MM.1S (cell line): ENCODE measurements around the gene SLC37A1.
A peak's percentile ranks its signal among the peaks of the same experiment; 100 is the strongest.

ENCODE experiments used
- DNase-seq: peaks from one replicate; pipeline ENCODE4 v3.0.0-alpha.2; 2015
- H2AFZ ChIP-seq: fragments of 300-600 bp; sonication (generic); 2 replicates; pipeline ENCODE4 v1.6.0; 2016; ENCODE audit warnings: antibody characterized with exemption, low read length
- H3F3A ChIP-seq: fragments of 300-600 bp; sonication (generic); 2 replicates; pipeline ENCODE4 v1.6.1; 2016; ENCODE audit warnings: mild to moderate bottlenecking, antibody characterized with exemption, low read length, moderate library complexity, mixed read lengths; ENCODE audit not compliant: insufficient read depth
- H3K27ac ChIP-seq: fragments of 300-600 bp; sonication (generic); 2 replicates; pipeline ENCODE4 v1.5.1; 2016; ENCODE audit warnings: mild to moderate bottlenecking, low read length
- H3K27me3 ChIP-seq: fragments of 300-600 bp; sonication (generic); replicated peaks from 2 replicates; pipeline ENCODE4 v1.6.0; 2016; ENCODE audit warnings: low read length; ENCODE audit not compliant: insufficient read depth
- H3K36me3 ChIP-seq: fragments of 300-600 bp; sonication (generic); replicated peaks from 2 replicates; pipeline ENCODE4 v1.6.1; 2016; ENCODE audit warnings: mild to moderate bottlenecking, low read length, mixed read lengths; ENCODE audit not compliant: insufficient read depth
- H3K4me1 ChIP-seq: fragments of 300-600 bp; sonication (generic); 2 replicates; pipeline ENCODE4 v1.6.1; 2016; ENCODE audit warnings: low read length, mixed read lengths
- H3K4me2 ChIP-seq: fragments of 300-600 bp; sonication (generic); 2 replicates; pipeline ENCODE4 v1.6.0; 2016; ENCODE audit warnings: low read depth, low read length
- H3K4me3 ChIP-seq: fragments of 300-600 bp; sonication (generic); 2 replicates; pipeline ENCODE4 v1.5.1; 2016; ENCODE audit warnings: low read length, mixed read lengths
- H3K79me2 ChIP-seq: fragments of 300-600 bp; sonication (generic); 2 replicates; pipeline ENCODE4 v1.6.1; 2016; ENCODE audit warnings: mixed run types, low read length, mixed read lengths
- H3K9ac ChIP-seq: fragments of 300-600 bp; sonication (generic); 2 replicates; pipeline ENCODE4 v1.6.1; 2016; ENCODE audit warnings: low read length, mixed read lengths
- H3K9me2 ChIP-seq: fragments of 300-600 bp; sonication (generic); replicated peaks from 2 replicates; pipeline ENCODE4 v1.6.1; 2016; ENCODE audit warnings: mild to moderate bottlenecking, low read length, mixed read lengths; ENCODE audit not compliant: insufficient read depth
- H3K9me3 ChIP-seq: fragments of 300-600 bp; sonication (generic); replicated peaks from 2 replicates; pipeline ENCODE4 v1.6.1; 2016; ENCODE audit warnings: mild to moderate bottlenecking, low read length, mixed read lengths; ENCODE audit not compliant: insufficient read depth
- H4K20me1 ChIP-seq: fragments of 300-600 bp; sonication (generic); 2 replicates; pipeline ENCODE4 v1.6.1; 2016; ENCODE audit warnings: mild to moderate bottlenecking, low read length, moderate library complexity, mixed read lengths; ENCODE audit not compliant: insufficient read depth
- EZH2 ChIP-seq: fragments of 300-600 bp; sonication (generic); optimal IDR thresholded peaks from 2 replicates; pipeline ENCODE3; 2017; ENCODE audit warnings: low read depth, mild to moderate bottlenecking, antibody characterized with exemption, low read length, mixed read lengths
- EZH2phosphoT487 ChIP-seq: fragments of 300-600 bp; sonication (generic); IDR thresholded peaks from 2 replicates; pipeline ENCODE4 v1.6.1; 2018; ENCODE audit warnings: antibody characterized with exemption, low read length
- TF ChIP-seq, protein P1 (sequence below): fragments of 300-600 bp; sonication (generic); IDR thresholded peaks from 2 replicates; pipeline ENCODE4 v1.5.1; 2016; ENCODE audit warnings: antibody characterized with exemption, low read length, mixed read lengths

SLC37A1 gene

GRCh38 chr21:42513151-42513984 is at the start of gene SLC37A1:
SLC37A1 (plus strand) TSS chr21:42513852; CDS start chr21:42518455, 4,603 bp downstream.
- Histone ChIP-seq H3F3A (no peaks in the 10 kb centered on the region), H3K27me3 (peaks cover 82% of the 10 kb centered on the region), H3K4me1 (no peaks in the 10 kb centered on the region), H3K36me3 (no peaks in the 10 kb centered on the region), H2AFZ (peak within 1 kb of the TSS; percentile 70), H3K9ac (peak within 1 kb of the TSS; percentile 43; the same call in 1 of the 2 replicates), H3K9me2 (no peaks in the 10 kb centered on the region), H3K4me3 (peak within 1 kb of the TSS; percentile 67), H3K9me3 (no peaks in the 10 kb centered on the region), H3K4me2 (peak within 1 kb of the TSS; percentile 95), H3K27ac (no peak within 1 kb of the TSS), H3K79me2 (no peaks in the 10 kb centered on the region), H4K20me1 (no peaks in the 10 kb centered on the region)
- DNase-seq = peak; percentile 32
- TF ChIP-seq EZH2 (no peak), EZH2phosphoT487 (no peak)
- TF ChIP-seq, protein P1, sequence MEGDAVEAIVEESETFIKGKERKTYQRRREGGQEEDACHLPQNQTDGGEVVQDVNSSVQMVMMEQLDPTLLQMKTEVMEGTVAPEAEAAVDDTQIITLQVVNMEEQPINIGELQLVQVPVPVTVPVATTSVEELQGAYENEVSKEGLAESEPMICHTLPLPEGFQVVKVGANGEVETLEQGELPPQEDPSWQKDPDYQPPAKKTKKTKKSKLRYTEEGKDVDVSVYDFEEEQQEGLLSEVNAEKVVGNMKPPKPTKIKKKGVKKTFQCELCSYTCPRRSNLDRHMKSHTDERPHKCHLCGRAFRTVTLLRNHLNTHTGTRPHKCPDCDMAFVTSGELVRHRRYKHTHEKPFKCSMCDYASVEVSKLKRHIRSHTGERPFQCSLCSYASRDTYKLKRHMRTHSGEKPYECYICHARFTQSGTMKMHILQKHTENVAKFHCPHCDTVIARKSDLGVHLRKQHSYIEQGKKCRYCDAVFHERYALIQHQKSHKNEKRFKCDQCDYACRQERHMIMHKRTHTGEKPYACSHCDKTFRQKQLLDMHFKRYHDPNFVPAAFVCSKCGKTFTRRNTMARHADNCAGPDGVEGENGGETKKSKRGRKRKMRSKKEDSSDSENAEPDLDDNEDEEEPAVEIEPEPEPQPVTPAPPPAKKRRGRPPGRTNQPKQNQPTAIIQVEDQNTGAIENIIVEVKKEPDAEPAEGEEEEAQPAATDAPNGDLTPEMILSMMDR = no peak

DNA sequence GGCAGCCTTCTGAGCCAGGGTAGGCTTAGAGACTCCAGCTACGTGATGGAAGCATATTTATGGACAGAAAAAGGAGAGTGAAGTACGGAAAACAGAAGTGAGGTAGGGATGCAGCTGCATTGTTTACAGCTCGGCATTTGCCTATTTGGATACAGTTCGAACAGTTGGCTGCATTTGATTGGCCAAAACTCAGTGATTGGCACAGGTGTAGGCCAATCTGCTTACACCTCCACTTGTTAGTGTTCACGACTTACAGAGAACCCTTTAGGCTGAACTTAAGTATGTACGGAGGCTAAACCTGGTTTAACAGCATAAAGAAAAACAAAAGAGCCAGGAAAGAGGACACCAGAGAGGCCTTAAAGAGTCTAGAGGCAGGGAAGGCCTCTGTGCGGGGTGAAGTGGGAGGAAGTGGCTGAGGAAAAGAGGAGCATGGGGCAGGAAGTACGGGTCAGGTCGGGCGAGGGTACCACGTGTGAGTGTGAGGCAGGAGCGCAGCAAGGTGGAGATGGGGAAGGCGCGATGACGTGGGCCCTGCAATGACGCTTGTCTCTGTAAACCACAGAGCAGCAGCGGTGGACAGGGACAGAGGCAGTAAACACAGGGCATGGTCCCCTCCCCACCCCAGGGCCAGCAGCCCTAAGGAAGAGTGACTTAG is 49.7 kb upstream of the SLC37A1 start:
- Histone ChIP-seq H3K4me2 (no peak overlapping the region), H3K36me3 (no peaks in the 10 kb centered on the region), H3K9me3 (no peaks in the 10 kb centered on the region), H3K4me1 (peaks cover 67% of the 10 kb centered on the region), H3K79me2 (no peaks in the 10 kb centered on the region), H3K27me3 (peaks cover 10% of the 10 kb centered on the region; the same call in 1 of the 2 replicates), H4K20me1 (no peaks in the 10 kb centered on the region), H3K27ac (no peak overlapping the region), H3F3A (peaks cover 23% of the 10 kb centered on the region), H3K4me3 (no peak overlapping the region), H3K9ac (no peak overlapping the region), H2AFZ (no peak overlapping the region), H3K9me2 (no peaks in the 10 kb centered on the region)
- DNase-seq = peak; percentile 36
- TF ChIP-seq, protein P1 = no peak
- TF ChIP-seq EZH2 = no peak
- TF ChIP-seq EZH2phosphoT487 = no peak

DNA sequence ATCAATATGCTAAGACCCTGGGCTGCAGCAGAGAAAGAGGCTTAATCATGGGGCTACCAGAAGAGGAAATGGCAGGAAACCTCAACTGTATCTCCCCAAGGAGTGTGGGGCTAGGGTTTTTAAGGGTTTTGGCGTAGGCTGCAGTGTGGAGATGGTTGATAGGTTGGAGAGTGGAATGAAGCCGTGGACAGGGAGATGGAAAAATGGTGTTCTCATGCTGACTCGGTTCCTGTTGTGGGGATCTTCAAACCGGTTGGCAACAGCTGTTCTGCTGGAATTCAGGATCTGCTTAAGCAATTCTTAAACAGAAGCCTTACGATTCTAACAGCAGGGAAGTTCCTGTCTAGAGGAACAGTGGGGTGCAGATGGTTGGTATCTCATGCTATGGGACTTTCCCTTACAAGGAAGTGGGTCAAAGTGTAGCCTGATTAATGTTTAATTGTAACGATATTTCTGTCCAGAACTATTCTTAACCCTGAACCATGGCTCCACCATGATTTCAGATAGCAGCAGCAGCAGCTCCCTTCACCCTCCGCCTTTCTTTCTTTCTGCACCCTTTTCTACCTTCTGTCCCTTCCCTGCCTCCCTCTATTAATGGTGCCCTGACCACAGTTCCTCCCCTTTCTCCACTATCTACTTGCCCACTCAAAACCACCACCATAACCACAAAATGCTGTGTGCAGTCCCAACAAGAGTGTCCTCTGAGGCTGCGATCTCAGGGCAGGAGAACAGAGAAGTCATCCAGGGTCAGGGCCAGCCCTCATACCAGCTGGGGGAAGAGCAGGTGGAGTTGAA is 48.4 kb upstream of the SLC37A1 start:
- Histone ChIP-seq H3K4me1 (peaks cover 69% of the 10 kb centered on the region), H3K36me3 (no peaks in the 10 kb centered on the region), H3K79me2 (no peaks in the 10 kb centered on the region), H2AFZ (no peak overlapping the region), H3K4me2 (peak overlapping the region; percentile 45), H3K9me3 (no peaks in the 10 kb centered on the region), H3K4me3 (no peak overlapping the region), H4K20me1 (no peaks in the 10 kb centered on the region), H3F3A (peaks cover 30% of the 10 kb centered on the region), H3K9ac (no peak overlapping the region), H3K27ac (peak overlapping the region; percentile 8; the same call in 1 of the 2 replicates), H3K9me2 (no peaks in the 10 kb centered on the region), H3K27me3 (peaks cover 10% of the 10 kb centered on the region; the same call in 1 of the 2 replicates)
- TF ChIP-seq EZH2phosphoT487 (no peak), EZH2 (no peak)
- TF ChIP-seq, protein P1 = no peak
- DNase-seq = peak; percentile 38
